Endodermal cell (in vitro differentiated cells): Measurements from ENCODE around the gene ABHD5. TPM values are rescaled to one million over a fixed set of nuclear protein-coding genes. Genes with fewer than 3 reads are reported as not detected.

Source experiments
- DNase-seq: peaks from one replicate; pipeline ENCODE4 v3.0.0-alpha.2; 2017
- H3K27ac ChIP-seq: 2 replicates; pipeline ENCODE4 v1.5.1; 2013; ENCODE audit warnings: mild to moderate bottlenecking, low read depth, low read length, moderate library complexity
- H3K27me3 ChIP-seq: 2 replicates; pipeline ENCODE4 v1.6.1; 2013; ENCODE audit warnings: mild to moderate bottlenecking, low read length, moderate library complexity; ENCODE audit not compliant: insufficient read depth, control insufficient read depth, poor library complexity, severe bottlenecking
- H3K36me3 ChIP-seq: 2 replicates; pipeline ENCODE4 v1.7.0; 2013; ENCODE audit warnings: mild to moderate bottlenecking, low read length, moderate library complexity; ENCODE audit not compliant: control insufficient read depth, insufficient read depth
- H3K4me1 ChIP-seq: one replicate; pipeline ENCODE4 v1.7.0; 2013; ENCODE audit warnings: low read length; ENCODE audit not compliant: control insufficient read depth, insufficient read depth
- H3K4me3 ChIP-seq: 2 replicates; pipeline ENCODE4 v1.5.1; 2013; ENCODE audit warnings: mild to moderate bottlenecking, low read length, moderate library complexity
- H3K9ac ChIP-seq: 2 replicates; pipeline ENCODE4 v1.6.1; 2013; ENCODE audit warnings: mild to moderate bottlenecking, low read length, moderate library complexity; ENCODE audit not compliant: poor library complexity, severe bottlenecking; ENCODE audit errors: extremely low read depth
- H3K9me3 ChIP-seq: 2 replicates; pipeline ENCODE4 v1.6.1; 2013; ENCODE audit warnings: mild to moderate bottlenecking, low read length, moderate library complexity; ENCODE audit not compliant: control insufficient read depth
- H3K27ac Mint-ChIP-seq: 2 replicates; pipeline ENCODE4 v1.8.0; 2020; ENCODE audit warnings: mixed read lengths
- H3K27me3 Mint-ChIP-seq: 2 replicates; pipeline ENCODE4 v1.8.0; 2021; ENCODE audit warnings: mild to moderate bottlenecking, mixed read lengths; ENCODE audit not compliant: insufficient read depth
- H3K36me3 Mint-ChIP-seq: 2 replicates; pipeline ENCODE4 v1.8.0; 2020; ENCODE audit warnings: low read depth, mixed read lengths
- H3K4me1 Mint-ChIP-seq: 2 replicates; pipeline ENCODE4 v1.8.0; 2020; ENCODE audit warnings: mixed read lengths
- H3K4me3 Mint-ChIP-seq: 2 replicates; pipeline ENCODE4 v1.8.0; 2020; ENCODE audit warnings: mild to moderate bottlenecking, moderate library complexity, mixed read lengths
- H3K9me3 Mint-ChIP-seq: 2 replicates; pipeline ENCODE4 v1.8.0; 2020; ENCODE audit warnings: mild to moderate bottlenecking, mixed read lengths
- CTCF ChIP-seq: fragments of 200-600 bp; sonication (generic); conservative IDR thresholded peaks from 2 replicates; pipeline ENCODE4 v1.5.0; 2021; ENCODE audit warnings: antibody characterized with exemption, mild to moderate bottlenecking
- WGBS, 2 experiments: methylation state at CpG; one replicate each; pipeline versions ENCODE4 v1.1.5 to v1.1.7; 2013; ENCODE audit warnings: missing lambda C conversion rate in 2 of 2, mixed read lengths in 1 of 2; ENCODE audit not compliant: insufficient coverage in 1 of 2, insufficient read length in 1 of 2; 5-methylcytosine and 5-hydroxymethylcytosine counted together
- total RNA-seq, 2 donors: library from RNA; stranded (reverse); fragmentation: NEBNext Ultra II Directional in 1 of 2; extraction: Animal tissue kit (Norgen Biotek cat#: 25700) in 1 of 2; gene quantifications; 2 replicates in 1 of 2; 3 replicates in 1 of 2; pipeline ENCODE4 v1.2.1, GENCODE V29; 2021

The ABHD5 gene
- total RNA-seq, 2 donors from 2014 or later: 20.5 to 24.1 TPM

GRCh38 chr3:43776101-43776500 is 85.4 kb downstream of the ABHD5 start:
- H3K4me3 Mint-ChIP-seq: no peak overlapping the region
- peaks cover 19% of the 10 kb centered on the region for H3K27me3 Mint-ChIP-seq
- Histone ChIP-seq H3K9ac (no peak overlapping the region), H3K4me1 (peaks cover 10% of the 10 kb centered on the region), H3K27me3 (no peaks in the 10 kb centered on the region), H3K36me3 (no peaks in the 10 kb centered on the region), H3K9me3 (peaks cover 9% of the 10 kb centered on the region), H3K27ac (no peak overlapping the region), H3K4me3 (no peak overlapping the region)
- H3K36me3 Mint-ChIP-seq: no peaks in the 10 kb centered on the region
- 87 to 100% methylated on average over 2 to 3 of the region's 3 CpGs for WGBS, 2 experiments
- TF ChIP-seq CTCF: no peak
- no peak overlapping the region for H3K27ac Mint-ChIP-seq
- DNase-seq: peak; percentile 33
- peaks cover 11% of the 10 kb centered on the region for H3K9me3 Mint-ChIP-seq
- H3K4me1 Mint-ChIP-seq: peaks cover 26% of the 10 kb centered on the region

DNA sequence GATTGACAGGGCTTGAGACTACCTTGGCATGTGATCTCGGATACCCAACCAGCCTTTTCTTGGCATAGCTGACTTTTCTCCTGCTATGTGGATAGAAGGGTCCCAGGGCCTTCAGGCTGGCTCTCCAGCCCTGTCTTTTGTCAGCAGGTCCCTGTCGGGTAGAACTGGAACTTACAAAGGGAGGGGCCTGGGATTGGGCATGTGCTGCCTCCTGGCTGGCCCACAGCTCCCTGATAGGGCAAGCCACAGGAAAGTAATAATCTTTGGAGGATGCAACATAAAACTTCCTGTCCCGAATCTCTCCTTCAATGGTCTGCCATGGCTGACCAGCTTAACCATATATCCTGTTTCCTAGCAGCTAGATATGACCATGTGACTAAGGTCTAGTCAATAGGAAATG is 89.1 kb downstream of the ABHD5 start:
- Mint-ChIP-seq H3K27me3 (peaks cover 9% of the 10 kb centered on the region), H3K36me3 (no peaks in the 10 kb centered on the region), H3K4me3 (no peak overlapping the region), H3K9me3 (peaks cover 11% of the 10 kb centered on the region), H3K27ac (no peak overlapping the region), H3K4me1 (peaks cover 23% of the 10 kb centered on the region)
- peak; percentile 13 for DNase-seq
- Histone ChIP-seq H3K9me3 (peaks cover 9% of the 10 kb centered on the region), H3K4me1 (peaks cover 4% of the 10 kb centered on the region), H3K9ac (no peak overlapping the region), H3K36me3 (no peaks in the 10 kb centered on the region), H3K27me3 (no peaks in the 10 kb centered on the region), H3K27ac (no peak overlapping the region), H3K4me3 (no peak overlapping the region)
- 89 to 90% methylated on average over 3 of the region's 3 CpGs for WGBS, 2 experiments
- TF ChIP-seq CTCF: no peak

- Histone ChIP-seq H3K4me1 (peaks cover 17% of the 10 kb centered on the region), H3K9me3 (peaks cover 9% of the 10 kb centered on the region), H3K4me3 (no peak overlapping the region), H3K27me3 (no peaks in the 10 kb centered on the region), H3K36me3 (no peaks in the 10 kb centered on the region), H3K9ac (no peak overlapping the region), H3K27ac (no peak overlapping the region)
- H3K4me1 Mint-ChIP-seq: peaks cover 21% of the 10 kb centered on the region
- peak; percentile 26 for DNase-seq
- no peak for TF ChIP-seq CTCF
- no peak overlapping the region for H3K27ac Mint-ChIP-seq
- H3K9me3 Mint-ChIP-seq: peaks cover 11% of the 10 kb centered on the region
- 96% methylated on average over 2 of the region's 2 CpGs; no CpG with 5 or more reads in 1 of the 2 experiments for WGBS, 2 experiments
- H3K36me3 Mint-ChIP-seq: no peaks in the 10 kb centered on the region
- H3K27me3 Mint-ChIP-seq: peaks cover 6% of the 10 kb centered on the region
- H3K4me3 Mint-ChIP-seq: no peak overlapping the region
These were observed 91.8 kb downstream of the ABHD5 start for GRCh38 chr3:43782541-43782940.

Other genes with a start within 250 kb of the ABHD5 start
- gene ANO10, start 68.9 kb upstream of the ABHD5 start, total RNA-seq: 100 to 1,000 TPM in 1 of 2 donors, 10 to 100 TPM in 1; 83.8 to 112 TPM